ENCODE data around the gene ZBTB6.

The ZBTB6 gene

DNA sequence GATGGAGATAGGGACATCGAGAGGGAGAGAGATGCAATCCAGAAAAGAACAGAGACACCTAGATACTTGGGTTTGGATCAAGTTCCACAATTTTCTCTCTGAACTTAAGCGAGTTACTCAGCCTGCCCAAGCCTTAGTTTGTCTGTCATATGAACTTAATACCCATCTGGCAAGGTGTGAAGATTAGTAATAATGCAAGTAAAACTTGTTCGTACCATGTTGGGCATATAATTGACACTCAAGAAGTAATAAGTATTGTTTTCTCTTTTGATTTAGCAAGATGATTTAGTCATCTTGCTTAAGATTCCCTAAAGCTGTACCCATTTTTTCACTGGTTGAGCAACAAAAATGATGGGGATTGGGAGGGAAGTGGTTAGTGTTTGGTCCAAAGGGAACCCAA, 35.2 kb upstream of the ZBTB6 start:
- DNase-seq, result no peak
- CTCF ChIA-PET, result interaction anchor here (1.0 kb wide), 1 partner anchor 16 kb away, joined by 4 read pairs; no protein-coding TSS in a partner anchor
- WGBS (ENCODE audit: insufficient coverage), result 92% methylated on average over 2 of the region's 3 CpGs
- peaks cover 0 to 5% (median 2%) of the 10 kb centered on the region in 4 experiments for H3K4me1 ChIP-seq (ENCODE audit: control extremely low read depth in 1 of 4, control insufficient read depth in 4 of 4, insufficient read depth in 4 of 4, low read length in 3 of 4)
- H3K27ac ChIP-seq (ENCODE audit: insufficient read depth in 1 of 2, low read depth in 1 of 2, low read length in 2 of 2, poor library complexity in 1 of 2, severe bottlenecking in 2 of 2), result no peak overlapping the region
- H3K27me3 ChIP-seq (replicated peaks in 2 of 5; ENCODE audit: control insufficient read depth in 4 of 5, insufficient read depth in 5 of 5, low read length in 4 of 5), result no peaks in the 10 kb centered on the region
- H3K4me3 ChIP-seq (ENCODE audit: control insufficient read depth in 1 of 7, extremely low read depth in 1 of 7, insufficient read depth in 4 of 7, low read depth in 2 of 7, low read length in 6 of 7), result no peak overlapping the region
- H3K9me3 ChIP-seq (ENCODE audit: control extremely low read depth in 1 of 5, control insufficient read depth in 4 of 5, insufficient read depth in 2 of 5, low read depth in 1 of 5, low read length in 4 of 5), result no peaks in the 10 kb centered on the region
- H3K36me3 ChIP-seq (ENCODE audit: control insufficient read depth in 4 of 4, insufficient read depth in 4 of 4, low read length in 3 of 4), result no peaks in the 10 kb centered on the region
- POLR2A ChIA-PET, result no interaction called here

DNA sequence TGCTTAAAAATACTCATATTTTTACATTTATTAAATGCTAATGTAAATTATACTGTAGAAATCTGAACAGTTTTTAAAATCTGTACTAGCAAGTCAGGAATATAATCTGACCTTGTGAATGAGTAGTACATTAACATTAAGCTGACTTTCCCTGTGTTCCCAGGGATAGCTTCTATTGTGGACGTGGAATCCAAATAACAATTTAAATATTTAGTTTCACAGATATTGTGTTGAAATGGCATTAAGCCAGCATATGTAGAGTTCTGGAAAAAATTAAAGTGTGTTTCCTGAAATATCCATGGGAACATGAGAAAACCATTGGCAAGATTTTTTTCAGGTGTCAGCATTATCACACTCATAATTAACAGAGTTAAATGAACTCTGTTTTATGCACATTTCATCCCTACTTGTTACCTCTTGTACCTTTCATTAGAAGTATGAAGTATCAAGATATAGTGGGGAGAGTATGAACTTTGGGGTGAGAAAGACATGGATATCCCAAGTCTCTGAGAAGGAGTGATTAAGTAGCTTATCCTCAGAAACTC, 33.4 kb upstream of the ZBTB6 start:
- POLR2A ChIA-PET, result no interaction called here
- no peak overlapping the region for H3K27ac ChIP-seq (ENCODE audit: insufficient read depth in 1 of 2, low read depth in 1 of 2, low read length in 2 of 2, poor library complexity in 1 of 2, severe bottlenecking in 2 of 2)

GRCh38 chr9:122944960-122945888, 32.1 kb upstream of the ZBTB6 start:
- Histone ChIP-seq H3K27me3 (replicated peaks in 2 of 5; ENCODE audit: control insufficient read depth in 4 of 5, insufficient read depth in 5 of 5, low read length in 4 of 5) (no peaks in the 10 kb centered on the region), H3K9me3 (ENCODE audit: control extremely low read depth in 1 of 5, control insufficient read depth in 4 of 5, insufficient read depth in 2 of 5, low read depth in 1 of 5, low read length in 4 of 5) (no peaks in the 10 kb centered on the region), H3K4me3 (ENCODE audit: control insufficient read depth in 1 of 7, extremely low read depth in 1 of 7, insufficient read depth in 4 of 7, low read depth in 2 of 7, low read length in 6 of 7) (no peak overlapping the region), H3K4me1 (ENCODE audit: control extremely low read depth in 1 of 4, control insufficient read depth in 4 of 4, insufficient read depth in 4 of 4, low read length in 3 of 4) (peaks cover 6 to 22% (median 15%) of the 10 kb centered on the region in 4 experiments), H3K27ac (ENCODE audit: insufficient read depth in 1 of 2, low read depth in 1 of 2, low read length in 2 of 2, poor library complexity in 1 of 2, severe bottlenecking in 2 of 2) (peak overlapping the region in 1 of 2 experiments; percentile 7), H3K36me3 (ENCODE audit: control insufficient read depth in 4 of 4, insufficient read depth in 4 of 4, low read length in 3 of 4) (no peaks in the 10 kb centered on the region)
- DNase-seq, result no peak
- POLR2A ChIA-PET, result no interaction called here
- 100% methylated on average over 1 of the region's 4 CpGs for WGBS (ENCODE audit: insufficient coverage)
- CTCF ChIA-PET, result interaction anchor here (1.3 kb wide), 1 partner anchor 27 kb away, joined by 3 read pairs; no protein-coding TSS in a partner anchor

More for the DNA sequence above, 33.4 kb upstream of the ZBTB6 start:
- Histone ChIP-seq H3K4me1 (ENCODE audit: control extremely low read depth in 1 of 4, control insufficient read depth in 4 of 4, insufficient read depth in 4 of 4, low read length in 3 of 4) (peaks cover 5 to 15% (median 9%) of the 10 kb centered on the region in 4 experiments), H3K4me3 (ENCODE audit: control insufficient read depth in 1 of 7, extremely low read depth in 1 of 7, insufficient read depth in 4 of 7, low read depth in 2 of 7, low read length in 6 of 7) (no peak overlapping the region), H3K36me3 (ENCODE audit: control insufficient read depth in 4 of 4, insufficient read depth in 4 of 4, low read length in 3 of 4) (no peaks in the 10 kb centered on the region), H3K9me3 (ENCODE audit: control extremely low read depth in 1 of 5, control insufficient read depth in 4 of 5, insufficient read depth in 2 of 5, low read depth in 1 of 5, low read length in 4 of 5) (no peaks in the 10 kb centered on the region), H3K27me3 (replicated peaks in 2 of 5; ENCODE audit: control insufficient read depth in 4 of 5, insufficient read depth in 5 of 5, low read length in 4 of 5) (no peaks in the 10 kb centered on the region)
- WGBS (ENCODE audit: insufficient coverage), result no CpG with 5 or more reads among the region's 1 CpG
- CTCF ChIA-PET, result no interaction called here
- no peak for DNase-seq

DNA sequence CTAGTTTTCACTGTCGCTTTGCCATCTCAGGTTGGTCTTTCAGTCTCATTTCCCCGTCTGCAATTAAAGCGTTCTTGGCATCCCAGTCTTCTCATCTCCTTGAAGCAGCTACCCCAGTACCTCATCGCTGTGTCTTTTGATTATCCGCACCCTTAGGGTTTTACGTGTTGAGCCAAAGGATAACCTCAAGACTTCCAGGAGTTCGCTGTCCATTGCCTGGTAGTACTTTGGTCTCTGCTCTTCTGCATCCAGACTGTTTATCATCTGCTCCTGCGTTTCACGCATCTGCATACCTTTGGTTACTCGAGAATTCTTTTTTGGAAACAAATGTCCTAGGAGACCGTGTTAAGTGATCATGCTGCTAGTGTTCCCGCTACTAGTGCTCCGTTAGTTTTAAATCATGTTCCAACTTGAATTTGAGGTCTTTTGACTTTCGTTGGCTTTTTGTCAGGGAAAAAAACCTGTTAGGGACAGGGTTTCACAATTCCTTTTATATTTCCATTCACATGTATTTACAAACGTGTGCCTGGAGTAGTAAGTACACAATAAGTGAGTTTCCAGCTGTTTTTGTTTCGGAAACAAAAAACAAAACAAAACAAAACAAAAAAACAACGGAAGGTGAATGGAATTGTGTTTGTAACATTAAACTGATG, 28.6 kb upstream of the ZBTB6 start:
- no peaks in the 10 kb centered on the region for H3K27me3 ChIP-seq (replicated peaks in 2 of 5; ENCODE audit: control insufficient read depth in 4 of 5, insufficient read depth in 5 of 5, low read length in 4 of 5)
- POLR2A ChIA-PET, result interaction anchor here (2.4 kb wide), 1 partner anchor 29 kb away, joined by 8 read pairs; the partner anchor contains the start of gene ZBTB6
- peak overlapping the region; percentile 67 to 97 (median 85) for H3K4me3 ChIP-seq (ENCODE audit: control insufficient read depth in 1 of 7, extremely low read depth in 1 of 7, insufficient read depth in 4 of 7, low read depth in 2 of 7, low read length in 6 of 7)
- peak in 1 of 3 donors; percentile 50 for DNase-seq
- peak overlapping the region; percentile 77 to 92 for H3K27ac ChIP-seq (ENCODE audit: insufficient read depth in 1 of 2, low read depth in 1 of 2, low read length in 2 of 2, poor library complexity in 1 of 2, severe bottlenecking in 2 of 2)
- CTCF ChIA-PET, result interaction anchor here (0.9 to 3.9 kb wide), 5 partner anchors 9 to 52 kb away, joined by 3 to 15 read pairs (median 3); partner anchors contain the start of gene ZBTB26
- peaks cover 0 to 10% (median 5%) of the 10 kb centered on the region in 4 experiments for H3K36me3 ChIP-seq (ENCODE audit: control insufficient read depth in 4 of 4, insufficient read depth in 4 of 4, low read length in 3 of 4)
- H3K9me3 ChIP-seq (ENCODE audit: control extremely low read depth in 1 of 5, control insufficient read depth in 4 of 5, insufficient read depth in 2 of 5, low read depth in 1 of 5, low read length in 4 of 5), result no peaks in the 10 kb centered on the region
- WGBS (ENCODE audit: insufficient coverage), result 14% methylated on average over 12 of the region's 17 CpGs
- H3K4me1 ChIP-seq (ENCODE audit: control extremely low read depth in 1 of 4, control insufficient read depth in 4 of 4, insufficient read depth in 4 of 4, low read length in 3 of 4), result peaks cover 6 to 23% (median 17%) of the 10 kb centered on the region in 4 experiments

DNA sequence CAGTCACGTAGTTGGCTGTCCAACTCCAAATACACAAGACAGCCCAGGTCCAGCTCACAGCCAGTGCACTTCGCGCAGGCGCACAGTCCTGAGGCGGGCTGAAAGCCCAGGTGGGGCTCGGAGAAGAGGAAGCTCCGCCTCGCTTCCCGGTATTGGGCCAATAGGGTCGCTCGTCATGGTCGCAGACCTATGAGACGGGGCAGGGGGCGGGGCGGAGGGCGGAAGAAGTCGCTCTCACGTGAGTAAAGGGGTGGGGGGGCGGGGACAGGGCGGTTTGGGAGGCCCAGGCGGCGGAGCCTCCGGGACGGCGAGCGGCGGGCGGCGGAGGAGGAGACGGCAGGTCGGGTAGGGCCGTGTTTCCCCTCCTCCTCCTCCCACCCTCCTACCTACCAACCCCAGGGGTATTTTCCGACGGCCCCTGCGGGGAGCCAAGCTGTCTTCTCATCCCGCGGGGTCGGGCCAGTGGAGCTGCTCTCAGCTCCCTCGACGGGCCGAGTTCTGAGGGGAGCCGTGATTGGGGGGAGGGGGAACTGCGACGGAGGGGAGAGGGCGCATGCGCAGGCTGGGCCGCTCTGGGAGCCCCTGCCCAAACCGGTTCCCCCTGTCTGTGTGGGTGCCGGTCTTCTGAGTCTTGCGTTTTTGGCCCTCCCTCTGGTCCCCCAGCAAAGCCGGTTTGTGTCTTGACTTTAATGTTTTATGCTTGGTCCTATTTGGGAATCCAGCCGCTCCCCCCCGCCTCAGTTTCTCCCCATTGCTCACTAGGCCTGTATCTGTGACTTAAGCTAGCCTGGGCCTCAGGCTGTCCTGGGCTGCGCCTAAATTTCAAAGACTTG, 27.8 kb upstream of the ZBTB6 start, which contains the start of gene RABGAP1:
TSS of gene RABGAP1 (plus strand) at position 272 of the 833 bp plus-strand sequence. CDS start 16,040 bp downstream, outside the sequence.
- peak within 1 kb of the TSS; percentile 67 to 97 (median 85) for H3K4me3 ChIP-seq (ENCODE audit: control insufficient read depth in 1 of 7, extremely low read depth in 1 of 7, insufficient read depth in 4 of 7, low read depth in 2 of 7, low read length in 6 of 7)
- H3K27me3 ChIP-seq (replicated peaks in 2 of 5; ENCODE audit: control insufficient read depth in 4 of 5, insufficient read depth in 5 of 5, low read length in 4 of 5), result no peaks in the 10 kb centered on the region
- POLR2A ChIA-PET, result interaction anchor here (0.6 to 2.4 kb wide), 4 partner anchors 9 to 28 kb away, joined by 3 to 8 read pairs (median 4); partner anchors contain the start of genes ZBTB26 and ZBTB6
- DNase-seq, result peak; percentile 98 to 99 (median 98)
- peaks cover 6 to 23% (median 17%) of the 10 kb centered on the region in 4 experiments for H3K4me1 ChIP-seq (ENCODE audit: control extremely low read depth in 1 of 4, control insufficient read depth in 4 of 4, insufficient read depth in 4 of 4, low read length in 3 of 4)
- peak within 1 kb of the TSS; percentile 77 to 92 for H3K27ac ChIP-seq (ENCODE audit: insufficient read depth in 1 of 2, low read depth in 1 of 2, low read length in 2 of 2, poor library complexity in 1 of 2, severe bottlenecking in 2 of 2)
- no peaks in the 10 kb centered on the region for H3K9me3 ChIP-seq (ENCODE audit: control extremely low read depth in 1 of 5, control insufficient read depth in 4 of 5, insufficient read depth in 2 of 5, low read depth in 1 of 5, low read length in 4 of 5)
- CTCF ChIA-PET, result interaction anchor here (1.0 to 3.9 kb wide), 8 partner anchors 9 to 54 kb away, joined by 3 to 15 read pairs (median 3); partner anchors contain the start of gene ZBTB26
- peaks cover 3 to 16% (median 12%) of the 10 kb centered on the region in 4 experiments for H3K36me3 ChIP-seq (ENCODE audit: control insufficient read depth in 4 of 4, insufficient read depth in 4 of 4, low read length in 3 of 4)
- WGBS (ENCODE audit: insufficient coverage), result under 1% methylated on average over 18 of the region's 54 CpGs

- WGBS (ENCODE audit: insufficient coverage), result 0% methylated on average over 3 of the region's 6 CpGs
- Histone ChIP-seq H3K27ac (ENCODE audit: insufficient read depth in 1 of 2, low read depth in 1 of 2, low read length in 2 of 2, poor library complexity in 1 of 2, severe bottlenecking in 2 of 2) (peak overlapping the region in 1 of 2 experiments; percentile 47), H3K9me3 (ENCODE audit: control extremely low read depth in 1 of 5, control insufficient read depth in 4 of 5, insufficient read depth in 2 of 5, low read depth in 1 of 5, low read length in 4 of 5) (no peaks in the 10 kb centered on the region), H3K27me3 (replicated peaks in 2 of 5; ENCODE audit: control insufficient read depth in 4 of 5, insufficient read depth in 5 of 5, low read length in 4 of 5) (no peaks in the 10 kb centered on the region), H3K4me1 (ENCODE audit: control extremely low read depth in 1 of 4, control insufficient read depth in 4 of 4, insufficient read depth in 4 of 4, low read length in 3 of 4) (peaks cover 6 to 22% (median 16%) of the 10 kb centered on the region in 4 experiments), H3K36me3 (ENCODE audit: control insufficient read depth in 4 of 4, insufficient read depth in 4 of 4, low read length in 3 of 4) (peaks cover 3 to 16% (median 12%) of the 10 kb centered on the region in 4 experiments), H3K4me3 (ENCODE audit: control insufficient read depth in 1 of 7, extremely low read depth in 1 of 7, insufficient read depth in 4 of 7, low read depth in 2 of 7, low read length in 6 of 7) (peak overlapping the region in 5 of 7 experiments; percentile 8 to 70 (median 50))
- ChIA-PET POLR2A (interaction anchor here (0.6 to 2.4 kb wide), 4 partner anchors 9 to 28 kb away, joined by 3 to 8 read pairs (median 4); partner anchors contain the start of genes ZBTB26 and ZBTB6), CTCF (interaction anchor here (1.0 to 3.9 kb wide), 8 partner anchors 8 to 55 kb away, joined by 3 to 15 read pairs (median 3); partner anchors contain the start of gene ZBTB26)
- DNase-seq, result no peak
Measured at GRCh38 chr9:122940454-122940748, 27.3 kb upstream of the ZBTB6 start.

Data from common myeloid progenitor, CD34-positive (primary cell).